WTC11 (cell line): ENCODE measurements around the gene SERTAD1. TPM values are rescaled to one million over a fixed set of nuclear protein-coding genes. Genes with fewer than 3 reads are reported as not detected.

Source experiments
- ATAC-seq: fragments of 200-7000 bp; cut with Tn5 transposase; 2 replicates; pipeline ENCODE4 v1.10.0; 2021; ENCODE audit warnings: mild to moderate bottlenecking, moderate library complexity
- CTCF ChIA-PET: fragments of 300-600 bp; sonication (Branson Sonifier 250); formaldehyde crosslinking; loops from one replicate; lab custom pipeline; 2021; ENCODE audit warnings: antibody characterized with exemption; lab: Charles Lee
- POLR2A ChIA-PET: fragments of 350-600 bp; sonication (Branson Sonifier 250); formaldehyde crosslinking; loops from one replicate; lab custom pipeline; 2021; ENCODE audit warnings: antibody characterized with exemption; lab: Charles Lee
- DNase-seq: peaks from one replicate; pipeline ENCODE4 v3.0.0; 2021; ENCODE audit warnings: low spot score
- H3K27ac Mint-ChIP-seq: 2 replicates; pipeline ENCODE4 v1.8.0; 2021; ENCODE audit warnings: mixed read lengths
- H3K27me3 Mint-ChIP-seq: 2 replicates; pipeline ENCODE4 v1.8.0; 2021; ENCODE audit warnings: low read depth, mild to moderate bottlenecking, moderate library complexity, mixed read lengths
- H3K36me3 Mint-ChIP-seq: 2 replicates; pipeline ENCODE4 v1.8.0; 2021; ENCODE audit warnings: mixed read lengths
- H3K4me1 Mint-ChIP-seq: 2 replicates; pipeline ENCODE4 v1.8.0; 2022; ENCODE audit warnings: mixed read lengths
- H3K4me3 Mint-ChIP-seq: 2 replicates; pipeline ENCODE4 v1.8.0; 2021; ENCODE audit warnings: mild to moderate bottlenecking, moderate library complexity, mixed read lengths
- H3K9me3 Mint-ChIP-seq: 2 replicates; pipeline ENCODE4 v1.8.0; 2021; ENCODE audit warnings: mixed read lengths
- AR ChIP-seq: fragments of 250-450 bp; sonication (Bioruptor Pico); IDR thresholded peaks from 2 replicates; pipeline ENCODE4 v1.9.0; 2021; ENCODE audit warnings: mild to moderate bottlenecking
- CTCF ChIP-seq: fragments of 200-600 bp; IDR thresholded peaks from 2 replicates; pipeline ENCODE4 v1.8.0; 2022; ENCODE audit warnings: antibody characterized with exemption
- E2F5 ChIP-seq: sonication (generic); formaldehyde crosslinking; IDR thresholded peaks from 2 replicates; pipeline ENCODE4 v1.8.1; 2022; ENCODE audit warnings: mild to moderate bottlenecking, moderate library complexity, missing genetic modification reagents
- EMX1 ChIP-seq: fragments of 250-450 bp; sonication (Bioruptor Pico); IDR thresholded peaks from 2 replicates; pipeline ENCODE4 v1.8.0; 2021; ENCODE audit warnings: mild to moderate bottlenecking
- ETV6 ChIP-seq: sonication (generic); formaldehyde crosslinking; IDR thresholded peaks from 2 replicates; pipeline ENCODE4 v1.8.1; 2022; ENCODE audit warnings: mild to moderate bottlenecking, missing genetic modification reagents
- FOXJ3 ChIP-seq: sonication (generic); formaldehyde crosslinking; IDR thresholded peaks from 2 replicates; pipeline ENCODE4 v1.9.0; 2021; ENCODE audit warnings: missing genetic modification reagents, mild to moderate bottlenecking, borderline replicate concordance
- FOXK1 ChIP-seq: sonication (generic); formaldehyde crosslinking; IDR thresholded peaks from 2 replicates; pipeline ENCODE4 v1.8.0; 2022; ENCODE audit warnings: mild to moderate bottlenecking, moderate library complexity, missing genetic modification reagents
- GABPB1 ChIP-seq: sonication (generic); formaldehyde crosslinking; IDR thresholded peaks from 2 replicates; pipeline ENCODE4 v1.8.1; 2023; ENCODE audit warnings: mild to moderate bottlenecking, missing genetic modification reagents
- GRHL2 ChIP-seq: fragments of 250-450 bp; sonication (Bioruptor Pico); IDR thresholded peaks from 2 replicates; pipeline ENCODE4 v1.8.0; 2022; ENCODE audit warnings: mild to moderate bottlenecking, moderate library complexity; ENCODE audit not compliant: insufficient replicate concordance, severe bottlenecking
- HMGA2 ChIP-seq: fragments of 250-450 bp; sonication (Bioruptor Pico); IDR thresholded peaks from 2 replicates; pipeline ENCODE4 v1.4.0; 2021; ENCODE audit warnings: mild to moderate bottlenecking, moderate library complexity
- MAX ChIP-seq: sonication (generic); formaldehyde crosslinking; IDR thresholded peaks from 2 replicates; pipeline ENCODE4 v1.8.0; 2022; ENCODE audit warnings: mild to moderate bottlenecking, missing genetic modification reagents
- MXD4 ChIP-seq: fragments of 250-450 bp; sonication (Bioruptor Pico); IDR thresholded peaks from 2 replicates; pipeline ENCODE4 v1.8.0; 2021; ENCODE audit warnings: mild to moderate bottlenecking, moderate library complexity, borderline replicate concordance
- MYBL2 ChIP-seq: sonication (generic); formaldehyde crosslinking; IDR thresholded peaks from 2 replicates; pipeline ENCODE4 v1.8.1; 2023; ENCODE audit warnings: mild to moderate bottlenecking, moderate library complexity, missing genetic modification reagents
- NFATC4 ChIP-seq: fragments of 250-450 bp; sonication (Bioruptor Pico); IDR thresholded peaks from 2 replicates; pipeline ENCODE4 v1.9.0; 2021; ENCODE audit warnings: mild to moderate bottlenecking
- NR1H2 ChIP-seq: sonication (generic); formaldehyde crosslinking; IDR thresholded peaks from 2 replicates; pipeline ENCODE4 v1.9.0; 2021; ENCODE audit warnings: mild to moderate bottlenecking, moderate library complexity, missing genetic modification reagents
- NR2C2 ChIP-seq: sonication (generic); formaldehyde crosslinking; IDR thresholded peaks from 2 replicates; pipeline ENCODE4 v1.8.0; 2022; ENCODE audit warnings: mild to moderate bottlenecking, missing genetic modification reagents
- PREB ChIP-seq: sonication (generic); formaldehyde crosslinking; IDR thresholded peaks from 2 replicates; pipeline ENCODE4 v1.8.1; 2022; ENCODE audit warnings: mild to moderate bottlenecking, missing genetic modification reagents, moderate library complexity, borderline replicate concordance
- PRRX2 ChIP-seq: fragments of 250-450 bp; sonication (Bioruptor Pico); IDR thresholded peaks from 2 replicates; pipeline ENCODE4 v1.8.0; 2021; ENCODE audit warnings: mild to moderate bottlenecking
- SP1 ChIP-seq: sonication (generic); formaldehyde crosslinking; conservative IDR thresholded peaks from 2 replicates; pipeline ENCODE4 v1.8.1; 2022; ENCODE audit warnings: missing genetic modification reagents
- USF2 ChIP-seq: sonication (generic); formaldehyde crosslinking; IDR thresholded peaks from 2 replicates; pipeline ENCODE4 v1.8.1; 2023; ENCODE audit warnings: mild to moderate bottlenecking, missing genetic modification reagents, moderate library complexity
- ZNF121 ChIP-seq: sonication (generic); formaldehyde crosslinking; IDR thresholded peaks from 2 replicates; pipeline ENCODE4 v1.8.0; 2023; ENCODE audit warnings: missing genetic modification reagents
- ZNF138 ChIP-seq: sonication (generic); formaldehyde crosslinking; conservative IDR thresholded peaks from 2 replicates; pipeline ENCODE4 v1.8.1; 2022; ENCODE audit warnings: mild to moderate bottlenecking, moderate library complexity, missing genetic modification reagents
- ZNF232 ChIP-seq: sonication (generic); formaldehyde crosslinking; IDR thresholded peaks from 2 replicates; pipeline ENCODE4 v1.8.0; 2022; ENCODE audit warnings: mild to moderate bottlenecking, missing genetic modification reagents
- total RNA-seq: library from RNA; stranded (reverse); gene quantifications from 3 replicates; pipeline ENCODE4 v1.2.3, GENCODE V29; 2021

SERTAD1 gene
- total RNA-seq, 1 experiment from 2014 or later = 6.8 TPM

GRCh38 chr19:40387155-40387554, 38.6 kb downstream of the SERTAD1 start (continued):
- TF ChIP-seq AR (CRISPR knock-in tag) = no peak
- no peak for TF ChIP-seq ZNF138 (CRISPR knock-in tag)

GRCh38 chr19:40383668-40384248, 42.0 kb downstream of the SERTAD1 start:
- H3K9me3 Mint-ChIP-seq = no peaks in the 10 kb centered on the region
- H3K27me3 Mint-ChIP-seq = no peaks in the 10 kb centered on the region
- no peaks in the 10 kb centered on the region for H3K36me3 Mint-ChIP-seq
- DNase-seq (no peak), ATAC-seq (no peak)
- CTCF ChIA-PET = interaction anchor here (0.7 to 1.5 kb wide), 6 partner anchors 9 to 140 kb away, joined by 3 to 5 read pairs (median 4); partner anchors contain the start of genes C19orf47 and PLD3
- no peak for TF ChIP-seq HMGA2
- no peak for TF ChIP-seq MAX (CRISPR knock-in tag)
- TF ChIP-seq GRHL2 (CRISPR knock-in tag) = no peak
- TF ChIP-seq SP1 (CRISPR knock-in tag) = no peak
- TF ChIP-seq ZNF121 (CRISPR knock-in tag) = no peak
- TF ChIP-seq FOXJ3 (CRISPR knock-in tag) = no peak
- no peak for TF ChIP-seq NR2C2 (CRISPR knock-in tag)
- TF ChIP-seq E2F5 = no peak
- TF ChIP-seq MYBL2 (CRISPR knock-in tag) = no peak
- TF ChIP-seq MXD4 (CRISPR knock-in tag) = no peak
- TF ChIP-seq PREB (CRISPR knock-in tag) = no peak
- TF ChIP-seq USF2 (CRISPR knock-in tag) = no peak
- TF ChIP-seq NFATC4 (CRISPR knock-in tag) = no peak
- H3K27ac Mint-ChIP-seq = no peak overlapping the region
- POLR2A ChIA-PET = no interaction called here
- 0 out of 2 replicates have a peak, but pooled peaks cover 4% of the 10 kb centered on the region for H3K4me1 Mint-ChIP-seq
- H3K4me3 Mint-ChIP-seq = no peak overlapping the region

- no peak overlapping the region for H3K4me3 Mint-ChIP-seq
- peak; percentile 71 for ATAC-seq
- H3K27me3 Mint-ChIP-seq = no peaks in the 10 kb centered on the region
- ChIA-PET POLR2A (no interaction called here), CTCF (interaction anchor here (0.7 to 3.3 kb wide), 12 partner anchors 9 to 164 kb away, joined by 3 to 28 read pairs (median 4); partner anchors contain the start of gene SERTAD1)
- no peaks in the 10 kb centered on the region for H3K9me3 Mint-ChIP-seq
- peak overlapping the region; percentile 45; the same call in 1 of the 2 replicates for H3K27ac Mint-ChIP-seq
- DNase-seq = no peak
- H3K4me1 Mint-ChIP-seq = 0 out of 2 replicates have a peak, but pooled peaks cover 4% of the 10 kb centered on the region
- H3K36me3 Mint-ChIP-seq = no peaks in the 10 kb centered on the region
- TF ChIP-seq MXD4 (CRISPR knock-in tag) (no peak), EMX1 (CRISPR knock-in tag) (no peak), FOXK1 (CRISPR knock-in tag) (no peak), ETV6 (no peak), GRHL2 (CRISPR knock-in tag) (no peak), ZNF232 (no peak), NR1H2 (no peak), MYBL2 (CRISPR knock-in tag) (no peak), CTCF (no peak), PRRX2 (CRISPR knock-in tag) (no peak), GABPB1 (CRISPR knock-in tag) (no peak), PREB (CRISPR knock-in tag) (no peak)
These were observed 44.5 kb downstream of the SERTAD1 start for GRCh38 chr19:40381321-40381720.
